HEK293 (cell line): ENCODE results near the gene PTPDC1.

Experiments
- ZNF23 ChIP-seq: fragments of 450-650 bp; formaldehyde crosslinking; IDR thresholded peaks from 2 replicates; pipeline ENCODE4 v1.5.1; 2016; ENCODE audit warnings: missing biosample characterization, missing genetic modification characterization, borderline replicate concordance
- ZNF423 ChIP-seq: fragments of 450-650 bp; formaldehyde crosslinking; IDR thresholded peaks from 2 replicates; pipeline ENCODE4 v1.5.1; 2016; ENCODE audit warnings: missing biosample characterization, missing genetic modification characterization
- TF ChIP-seq, protein P1 (sequence below): fragments of 450-650 bp; formaldehyde crosslinking; IDR thresholded peaks from 2 replicates; pipeline ENCODE4 v1.5.1; 2016; ENCODE audit warnings: missing biosample characterization, missing genetic modification characterization

DNA sequence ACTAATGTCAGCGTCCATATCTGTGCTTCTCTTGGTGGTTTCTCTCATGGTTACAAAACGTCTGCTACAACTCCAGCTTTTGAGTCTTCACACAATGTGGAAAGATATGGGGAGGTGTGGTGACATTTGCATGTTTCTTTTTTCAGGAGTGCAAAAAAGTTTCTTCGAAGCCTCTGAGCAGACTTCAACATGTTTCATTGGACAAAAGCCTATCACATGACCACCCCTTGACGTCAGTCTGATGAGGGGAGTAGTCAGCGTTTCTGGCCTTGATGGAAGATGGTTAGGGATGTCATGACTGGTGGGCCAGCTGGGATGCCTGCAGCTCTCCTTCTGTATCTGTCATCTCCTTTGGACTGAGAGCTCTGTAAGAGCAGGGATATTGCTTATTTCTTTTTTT, 61.4 kb downstream of the PTPDC1 start:
- TF ChIP-seq, protein P1, sequence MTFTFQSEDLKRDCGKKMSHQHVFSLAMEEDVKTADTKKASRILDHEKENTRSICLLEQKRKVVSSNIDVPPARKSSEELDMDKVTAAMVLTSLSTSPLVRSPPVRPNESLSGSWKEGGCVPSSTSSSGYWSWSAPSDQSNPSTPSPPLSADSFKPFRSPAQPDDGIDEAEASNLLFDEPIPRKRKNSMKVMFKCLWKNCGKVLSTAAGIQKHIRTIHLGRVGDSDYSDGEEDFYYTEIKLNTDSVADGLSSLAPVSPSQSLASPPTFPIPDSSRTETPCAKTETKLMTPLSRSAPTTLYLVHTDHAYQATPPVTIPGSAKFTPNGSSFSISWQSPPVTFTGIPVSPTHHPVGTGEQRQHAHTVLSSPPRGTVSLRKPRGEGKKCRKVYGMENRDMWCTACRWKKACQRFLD (tag by site-specific recombination) = no peak
- TF ChIP-seq ZNF423 (tag by site-specific recombination) = no peak
- no peak for TF ChIP-seq ZNF23 (tag by site-specific recombination)
